GM23338 (cell line): ENCODE measurements around the gene SMCO3. TPM values are rescaled to one million over a fixed set of nuclear protein-coding genes. Genes with fewer than 3 reads are reported as not detected.

ENCODE experiments used
- ATAC-seq: fragments of 200-7000 bp; cut with Tn5 transposase; 3 replicates; pipeline ENCODE4 v1.9.1; 2020
- DNase-seq: peaks from one replicate; pipeline ENCODE4 v3.0.0-alpha.2; 2015; ENCODE audit warnings: low spot score
- H2AFZ ChIP-seq: fragments of 200-600 bp; sonication (generic); 2 replicates; pipeline ENCODE4 v1.8.0; 2016; ENCODE audit warnings: antibody characterized with exemption, mild to moderate bottlenecking, moderate library complexity
- H3F3A ChIP-seq: fragments of 200-600 bp; sonication (generic); replicated peaks from 2 replicates; pipeline ENCODE4 v1.8.0; 2017; ENCODE audit warnings: antibody characterized with exemption, mixed run types, low read depth
- H3K27ac ChIP-seq: fragments of 200-600 bp; sonication (generic); 2 replicates; pipeline ENCODE4 v1.6.1; 2016; ENCODE audit warnings: low read depth
- H3K27me3 ChIP-seq: fragments of 200-600 bp; sonication (generic); 2 replicates; pipeline ENCODE4 v1.8.0; 2016; ENCODE audit warnings: mild to moderate bottlenecking, mixed run types, moderate library complexity; ENCODE audit not compliant: insufficient read depth
- H3K36me3 ChIP-seq: fragments of 200-600 bp; sonication (generic); 2 replicates; pipeline ENCODE4 v1.8.0; 2016; ENCODE audit warnings: mild to moderate bottlenecking; ENCODE audit not compliant: insufficient read depth
- H3K4me1 ChIP-seq: fragments of 200-600 bp; sonication (generic); 2 replicates; pipeline ENCODE4 v1.8.0; 2016; ENCODE audit warnings: mild to moderate bottlenecking, moderate library complexity; ENCODE audit not compliant: insufficient read depth
- H3K4me2 ChIP-seq: fragments of 200-600 bp; sonication (generic); 2 replicates; pipeline ENCODE4 v1.7.1; 2017; ENCODE audit warnings: mixed run types
- H3K4me3 ChIP-seq: fragments of 200-600 bp; sonication (generic); 2 replicates; pipeline ENCODE4 v1.6.1; 2016; ENCODE audit warnings: mixed run types
- H3K79me2 ChIP-seq: fragments of 200-600 bp; sonication (generic); replicated peaks from 2 replicates; pipeline ENCODE4 v1.8.0; 2017; ENCODE audit warnings: mild to moderate bottlenecking; ENCODE audit not compliant: insufficient read depth
- H3K9me2 ChIP-seq: fragments of 200-600 bp; sonication (generic); 2 replicates; pipeline ENCODE4 v1.8.0; 2017; ENCODE audit not compliant: insufficient read depth
- H4K20me1 ChIP-seq: fragments of 200-600 bp; sonication (generic); replicated peaks from 2 replicates; pipeline ENCODE4 v1.8.0; 2017; ENCODE audit warnings: mild to moderate bottlenecking; ENCODE audit not compliant: insufficient read depth
- H3K27ac Mint-ChIP-seq: 2 replicates; pipeline ENCODE4 v1.8.0; 2020; ENCODE audit warnings: inconsistent platforms, mild to moderate bottlenecking, moderate library complexity, mixed read lengths
- H3K27me3 Mint-ChIP-seq: 3 replicates; pipeline ENCODE4 v1.8.0; 2022; ENCODE audit warnings: low read depth, mild to moderate bottlenecking, moderate library complexity, mixed read lengths, inconsistent platforms; ENCODE audit not compliant: insufficient read depth, poor library complexity
- H3K36me3 Mint-ChIP-seq: 3 replicates; pipeline ENCODE4 v1.8.0; 2021; ENCODE audit warnings: low read depth, mild to moderate bottlenecking, inconsistent platforms, moderate library complexity, mixed read lengths
- H3K4me1 Mint-ChIP-seq: 3 replicates; pipeline ENCODE4 v1.8.0; 2020; ENCODE audit warnings: mild to moderate bottlenecking, inconsistent platforms, mixed read lengths
- H3K4me3 Mint-ChIP-seq: 3 replicates; pipeline ENCODE4 v1.8.0; 2021; ENCODE audit warnings: moderate library complexity, mild to moderate bottlenecking, inconsistent platforms, mixed read lengths
- H3K9me3 Mint-ChIP-seq: 3 replicates; pipeline ENCODE4 v1.8.0; 2020; ENCODE audit warnings: moderate library complexity, mild to moderate bottlenecking, inconsistent platforms, mixed read lengths
- CREB1 ChIP-seq: fragments of 250-450 bp; sonication (Bioruptor Pico); IDR thresholded peaks from 2 replicates; pipeline ENCODE4 v1.5.0; 2020; ENCODE audit warnings: low read depth, mild to moderate bottlenecking, moderate library complexity
- CTCF ChIP-seq, 2 experiments: fragments of 200-600 bp in 1 of 2; sonication (generic) in 1 of 2; conservative IDR thresholded peaks; 2 replicates each; pipeline versions ENCODE4 v1.5.1 to v1.6.1; 2016 to 2017; ENCODE audit warnings: antibody characterized with exemption in 2 of 2, low read depth in 2 of 2, mild to moderate bottlenecking in 2 of 2, moderate library complexity in 1 of 2
- EZH2 ChIP-seq: fragments of 200-600 bp; sonication (generic); IDR thresholded peaks from one replicate; pipeline ENCODE4 v1.8.0; 2017; ENCODE audit warnings: antibody characterized with exemption, mild to moderate bottlenecking, low read depth; ENCODE audit not compliant: unreplicated experiment
- EZH2phosphoT487 ChIP-seq: fragments of 200-600 bp; sonication (generic); IDR thresholded peaks from one replicate; pipeline ENCODE4 v1.8.1; 2018; ENCODE audit warnings: antibody characterized with exemption; ENCODE audit not compliant: unreplicated experiment
- JUNB ChIP-seq: IDR thresholded peaks from one replicate; pipeline ENCODE4 v1.6.1; 2016; ENCODE audit warnings: antibody characterized with exemption; ENCODE audit not compliant: unreplicated experiment
- NANOG ChIP-seq: IDR thresholded peaks from 2 replicates; pipeline ENCODE4 v1.6.1; 2016; ENCODE audit warnings: antibody characterized with exemption, borderline replicate concordance
- POLR2AphosphoS5 ChIP-seq: IDR thresholded peaks from 2 replicates; pipeline ENCODE4 v1.6.1; 2016; ENCODE audit warnings: antibody characterized with exemption, low read depth
- ZNF114 ChIP-seq: fragments of 250-450 bp; sonication (Bioruptor Pico); IDR thresholded peaks from 2 replicates; pipeline ENCODE4 v1.5.0; 2020; ENCODE audit warnings: mild to moderate bottlenecking, moderate library complexity
- polyA plus RNA-seq: library from polyadenylated mRNA; unstranded; fragments of >200 nt; fragmentation: Nextera tagmentation; extraction: Ambion mirVana; gene quantifications from 2 replicates; pipeline ENCODE4 v1.2.1, GENCODE V29; 2016
- total RNA-seq: library from RNA; depleted of rRNA; stranded (reverse); fragments of >200 nt; shearing (Covaris generic); gene quantifications from 2 replicates; pipeline ENCODE4 v1.2.3, GENCODE V29; 2014
- TF ChIP-seq, protein P1 (sequence below): IDR thresholded peaks from one replicate; pipeline ENCODE4 v1.6.1; 2018; ENCODE audit warnings: antibody characterized with exemption; ENCODE audit not compliant: unreplicated experiment
- TF ChIP-seq, protein P2 (sequence below): fragments of 250-450 bp; sonication (Bioruptor Pico); IDR thresholded peaks from 2 replicates; pipeline ENCODE4 v1.5.0; 2020; ENCODE audit warnings: mild to moderate bottlenecking, moderate library complexity

SMCO3 gene
- total and polyA plus RNA-seq, 2 experiments from 2014 or later, result 0.13 TPM; not detected in 1

GRCh38 chr12:14773685-14774073 lies 40.3 kb downstream of the SMCO3 start:
- Mint-ChIP-seq H3K4me1 (peaks cover 40% of the 10 kb centered on the region), H3K9me3 (peaks cover 11% of the 10 kb centered on the region; the same call in 2 of the 3 replicates), H3K27ac (peak overlapping the region; percentile 96), H3K36me3 (peaks cover 16% of the 10 kb centered on the region), H3K4me3 (peak overlapping the region; percentile 98), H3K27me3 (peaks cover 42% of the 10 kb centered on the region)
- peak overlapping the region; percentile 83; the same call in 1 of the 2 replicates for H2AFZ ChIP-seq
- DNase-seq, result peak; percentile 49
- peak overlapping the region; percentile 79 for H3K27ac ChIP-seq
- no peaks in the 10 kb centered on the region for H3K36me3 ChIP-seq
- peaks cover 24% of the 10 kb centered on the region for H3K79me2 ChIP-seq
- no peaks in the 10 kb centered on the region for H3K9me2 ChIP-seq
- peaks cover 5% of the 10 kb centered on the region; the same call in 1 of the 2 replicates for H4K20me1 ChIP-seq
- H3K4me1 ChIP-seq, result peaks cover 28% of the 10 kb centered on the region
- H3K4me3 ChIP-seq, result peak overlapping the region; percentile 73
- 0 out of 2 replicates have a peak, but pooled peaks cover 5% of the 10 kb centered on the region for H3F3A ChIP-seq
- TF ChIP-seq EZH2 (no peak), CREB1 (CRISPR knock-in tag) (no peak)
- no peaks in the 10 kb centered on the region for H3K27me3 ChIP-seq
- peak overlapping the region; percentile 83 for H3K4me2 ChIP-seq
- peak; percentile 9 for ATAC-seq

DNA sequence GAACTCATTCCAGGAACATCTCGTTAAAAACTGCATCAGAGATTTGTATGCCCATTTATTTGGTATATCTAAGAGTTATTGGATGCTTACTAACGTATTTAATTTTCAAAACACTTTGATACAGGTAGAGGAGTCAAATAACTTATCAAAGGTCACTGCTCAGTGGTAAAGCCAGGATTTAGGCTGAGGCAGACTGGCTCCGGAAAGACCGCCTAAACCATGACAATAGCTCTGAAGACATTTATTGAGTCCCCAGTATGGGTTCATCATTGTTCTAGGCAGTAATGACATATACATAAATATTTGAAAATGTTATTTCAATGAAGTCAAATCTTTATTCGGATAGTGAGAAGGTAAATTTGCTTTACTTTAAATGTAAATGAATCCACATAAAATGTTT lies 41.0 kb downstream of the SMCO3 start:
- H2AFZ ChIP-seq, result no peak overlapping the region
- peaks cover 5% of the 10 kb centered on the region; the same call in 1 of the 2 replicates for H4K20me1 ChIP-seq
- Mint-ChIP-seq H3K36me3 (peaks cover 20% of the 10 kb centered on the region), H3K27ac (peak overlapping the region; percentile 46; the same call in 1 of the 2 replicates), H3K4me3 (peak overlapping the region; percentile 98), H3K27me3 (peaks cover 42% of the 10 kb centered on the region), H3K9me3 (peaks cover 11% of the 10 kb centered on the region; the same call in 2 of the 3 replicates), H3K4me1 (peaks cover 40% of the 10 kb centered on the region)
- DNase-seq (peak; percentile 59), ATAC-seq (no peak)
- H3K9me2 ChIP-seq, result no peaks in the 10 kb centered on the region
- TF ChIP-seq POLR2AphosphoS5 (no peak), NANOG (no peak), EZH2 (no peak), EZH2phosphoT487 (no peak), JUNB (no peak), ZNF114 (CRISPR knock-in tag) (no peak), CTCF (conservative IDR thresholded peaks at IDR 0.05; ENCODE audit: low read depth in 2 of 2) (no peak)
- TF ChIP-seq, protein P1, sequence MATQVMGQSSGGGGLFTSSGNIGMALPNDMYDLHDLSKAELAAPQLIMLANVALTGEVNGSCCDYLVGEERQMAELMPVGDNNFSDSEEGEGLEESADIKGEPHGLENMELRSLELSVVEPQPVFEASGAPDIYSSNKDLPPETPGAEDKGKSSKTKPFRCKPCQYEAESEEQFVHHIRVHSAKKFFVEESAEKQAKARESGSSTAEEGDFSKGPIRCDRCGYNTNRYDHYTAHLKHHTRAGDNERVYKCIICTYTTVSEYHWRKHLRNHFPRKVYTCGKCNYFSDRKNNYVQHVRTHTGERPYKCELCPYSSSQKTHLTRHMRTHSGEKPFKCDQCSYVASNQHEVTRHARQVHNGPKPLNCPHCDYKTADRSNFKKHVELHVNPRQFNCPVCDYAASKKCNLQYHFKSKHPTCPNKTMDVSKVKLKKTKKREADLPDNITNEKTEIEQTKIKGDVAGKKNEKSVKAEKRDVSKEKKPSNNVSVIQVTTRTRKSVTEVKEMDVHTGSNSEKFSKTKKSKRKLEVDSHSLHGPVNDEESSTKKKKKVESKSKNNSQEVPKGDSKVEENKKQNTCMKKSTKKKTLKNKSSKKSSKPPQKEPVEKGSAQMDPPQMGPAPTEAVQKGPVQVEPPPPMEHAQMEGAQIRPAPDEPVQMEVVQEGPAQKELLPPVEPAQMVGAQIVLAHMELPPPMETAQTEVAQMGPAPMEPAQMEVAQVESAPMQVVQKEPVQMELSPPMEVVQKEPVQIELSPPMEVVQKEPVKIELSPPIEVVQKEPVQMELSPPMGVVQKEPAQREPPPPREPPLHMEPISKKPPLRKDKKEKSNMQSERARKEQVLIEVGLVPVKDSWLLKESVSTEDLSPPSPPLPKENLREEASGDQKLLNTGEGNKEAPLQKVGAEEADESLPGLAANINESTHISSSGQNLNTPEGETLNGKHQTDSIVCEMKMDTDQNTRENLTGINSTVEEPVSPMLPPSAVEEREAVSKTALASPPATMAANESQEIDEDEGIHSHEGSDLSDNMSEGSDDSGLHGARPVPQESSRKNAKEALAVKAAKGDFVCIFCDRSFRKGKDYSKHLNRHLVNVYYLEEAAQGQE, result no peak
- TF ChIP-seq, protein P2, sequence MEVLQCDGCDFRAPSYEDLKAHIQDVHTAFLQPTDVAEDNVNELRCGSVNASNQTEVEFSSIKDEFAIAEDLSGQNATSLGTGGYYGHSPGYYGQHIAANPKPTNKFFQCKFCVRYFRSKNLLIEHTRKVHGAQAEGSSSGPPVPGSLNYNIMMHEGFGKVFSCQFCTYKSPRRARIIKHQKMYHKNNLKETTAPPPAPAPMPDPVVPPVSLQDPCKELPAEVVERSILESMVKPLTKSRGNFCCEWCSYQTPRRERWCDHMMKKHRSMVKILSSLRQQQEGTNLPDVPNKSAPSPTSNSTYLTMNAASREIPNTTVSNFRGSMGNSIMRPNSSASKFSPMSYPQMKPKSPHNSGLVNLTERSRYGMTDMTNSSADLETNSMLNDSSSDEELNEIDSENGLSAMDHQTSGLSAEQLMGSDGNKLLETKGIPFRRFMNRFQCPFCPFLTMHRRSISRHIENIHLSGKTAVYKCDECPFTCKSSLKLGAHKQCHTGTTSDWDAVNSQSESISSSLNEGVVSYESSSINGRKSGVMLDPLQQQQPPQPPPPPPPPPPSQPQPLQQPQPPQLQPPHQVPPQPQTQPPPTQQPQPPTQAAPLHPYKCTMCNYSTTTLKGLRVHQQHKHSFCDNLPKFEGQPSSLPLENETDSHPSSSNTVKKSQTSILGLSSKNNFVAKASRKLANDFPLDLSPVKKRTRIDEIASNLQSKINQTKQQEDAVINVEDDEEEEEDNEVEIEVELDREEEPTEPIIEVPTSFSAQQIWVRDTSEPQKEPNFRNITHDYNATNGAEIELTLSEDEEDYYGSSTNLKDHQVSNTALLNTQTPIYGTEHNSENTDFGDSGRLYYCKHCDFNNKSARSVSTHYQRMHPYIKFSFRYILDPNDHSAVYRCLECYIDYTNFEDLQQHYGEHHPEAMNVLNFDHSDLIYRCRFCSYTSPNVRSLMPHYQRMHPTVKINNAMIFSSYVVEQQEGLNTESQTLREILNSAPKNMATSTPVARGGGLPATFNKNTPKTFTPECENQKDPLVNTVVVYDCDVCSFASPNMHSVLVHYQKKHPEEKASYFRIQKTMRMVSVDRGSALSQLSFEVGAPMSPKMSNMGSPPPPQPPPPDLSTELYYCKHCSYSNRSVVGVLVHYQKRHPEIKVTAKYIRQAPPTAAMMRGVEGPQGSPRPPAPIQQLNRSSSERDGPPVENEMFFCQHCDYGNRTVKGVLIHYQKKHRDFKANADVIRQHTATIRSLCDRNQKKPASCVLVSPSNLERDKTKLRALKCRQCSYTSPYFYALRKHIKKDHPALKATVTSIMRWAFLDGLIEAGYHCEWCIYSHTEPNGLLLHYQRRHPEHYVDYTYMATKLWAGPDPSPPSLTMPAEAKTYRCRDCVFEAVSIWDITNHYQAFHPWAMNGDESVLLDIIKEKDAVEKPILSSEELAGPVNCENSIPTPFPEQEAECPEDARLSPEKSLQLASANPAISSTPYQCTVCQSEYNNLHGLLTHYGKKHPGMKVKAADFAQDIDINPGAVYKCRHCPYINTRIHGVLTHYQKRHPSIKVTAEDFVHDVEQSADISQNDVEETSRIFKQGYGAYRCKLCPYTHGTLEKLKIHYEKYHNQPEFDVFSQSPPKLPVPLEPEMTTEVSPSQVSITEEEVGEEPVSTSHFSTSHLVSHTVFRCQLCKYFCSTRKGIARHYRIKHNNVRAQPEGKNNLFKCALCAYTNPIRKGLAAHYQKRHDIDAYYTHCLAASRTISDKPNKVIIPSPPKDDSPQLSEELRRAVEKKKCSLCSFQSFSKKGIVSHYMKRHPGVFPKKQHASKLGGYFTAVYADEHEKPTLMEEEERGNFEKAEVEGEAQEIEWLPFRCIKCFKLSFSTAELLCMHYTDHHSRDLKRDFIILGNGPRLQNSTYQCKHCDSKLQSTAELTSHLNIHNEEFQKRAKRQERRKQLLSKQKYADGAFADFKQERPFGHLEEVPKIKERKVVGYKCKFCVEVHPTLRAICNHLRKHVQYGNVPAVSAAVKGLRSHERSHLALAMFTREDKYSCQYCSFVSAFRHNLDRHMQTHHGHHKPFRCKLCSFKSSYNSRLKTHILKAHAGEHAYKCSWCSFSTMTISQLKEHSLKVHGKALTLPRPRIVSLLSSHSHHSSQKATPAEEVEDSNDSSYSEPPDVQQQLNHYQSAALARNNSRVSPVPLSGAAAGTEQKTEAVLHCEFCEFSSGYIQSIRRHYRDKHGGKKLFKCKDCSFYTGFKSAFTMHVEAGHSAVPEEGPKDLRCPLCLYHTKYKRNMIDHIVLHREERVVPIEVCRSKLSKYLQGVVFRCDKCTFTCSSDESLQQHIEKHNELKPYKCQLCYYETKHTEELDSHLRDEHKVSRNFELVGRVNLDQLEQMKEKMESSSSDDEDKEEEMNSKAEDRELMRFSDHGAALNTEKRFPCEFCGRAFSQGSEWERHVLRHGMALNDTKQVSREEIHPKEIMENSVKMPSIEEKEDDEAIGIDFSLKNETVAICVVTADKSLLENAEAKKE (CRISPR knock-in tag), result no peak
- H3K79me2 ChIP-seq, result peaks cover 32% of the 10 kb centered on the region
- peak overlapping the region; percentile 73 for H3K4me3 ChIP-seq
- H3K4me1 ChIP-seq, result peaks cover 28% of the 10 kb centered on the region
- H3K4me2 ChIP-seq, result peak overlapping the region; percentile 83
- H3K36me3 ChIP-seq, result no peaks in the 10 kb centered on the region
- H3K27ac ChIP-seq, result 0 out of 2 replicates have a peak overlapping the region, but pooled peaks have one; percentile 79
- 0 out of 2 replicates have a peak, but pooled peaks cover 5% of the 10 kb centered on the region for H3F3A ChIP-seq
- no peaks in the 10 kb centered on the region for H3K27me3 ChIP-seq
